PC-9 (cell line): ENCODE data around the gene LRP1B. TPM values are rescaled to one million over a fixed set of nuclear protein-coding genes. Genes with fewer than 3 reads are reported as not detected.

ENCODE experiments used
- BruUV-seq: library from RNA; stranded (reverse); fragments of 400-500 nt; replicated peaks from 2 replicates; lab custom pipeline; 2021; lab: Mats Ljungman, UMichigan
- CTCF ChIA-PET: fragments of 300-600 bp; sonication (Branson Sonifier 250); formaldehyde crosslinking; loops from one replicate; lab custom pipeline; 2022; ENCODE audit warnings: antibody characterized with exemption; lab: Charles Lee
- POLR2A ChIA-PET: fragments of 300-600 bp; sonication (Branson Sonifier 250); formaldehyde crosslinking; loops from one replicate; lab custom pipeline; 2022; ENCODE audit warnings: antibody characterized with exemption; ENCODE audit not compliant: unreplicated experiment; lab: Charles Lee
- DNase-seq, 2 experiments: peaks; one replicate each; pipeline versions ENCODE4 v3.0.0 to v3.0.0-alpha.2; 2015 to 2022; ENCODE audit warnings: mixed read lengths in 1 of 2
- H2AFZ ChIP-seq: fragments of 200-600 bp; sonication (generic); 2 replicates; pipeline ENCODE4 v1.8.1; 2017; ENCODE audit warnings: antibody characterized with exemption
- H3F3A ChIP-seq: fragments of 200-600 bp; sonication (generic); 2 replicates; pipeline ENCODE4 v1.8.1; 2017; ENCODE audit warnings: antibody characterized with exemption, mild to moderate bottlenecking, low read depth; ENCODE audit not compliant: insufficient read depth
- H3K27ac ChIP-seq: fragments of 200-600 bp; sonication (generic); 2 replicates; pipeline ENCODE4 v1.6.1; 2016; ENCODE audit warnings: mixed run types
- H3K27me3 ChIP-seq: fragments of 200-600 bp; sonication (generic); 2 replicates; pipeline ENCODE4 v1.6.1; 2016; ENCODE audit warnings: low read depth, mixed run types; ENCODE audit not compliant: insufficient read depth
- H3K36me3 ChIP-seq: fragments of 200-600 bp; sonication (generic); 2 replicates; pipeline ENCODE4 v1.6.1; 2016; ENCODE audit warnings: low read depth, mixed run types
- H3K4me1 ChIP-seq: fragments of 200-600 bp; sonication (generic); replicated peaks from 2 replicates; pipeline ENCODE4 v1.6.1; 2016; ENCODE audit warnings: mixed run types; ENCODE audit not compliant: insufficient read depth
- H3K4me2 ChIP-seq: fragments of 200-600 bp; sonication (generic); 2 replicates; pipeline ENCODE4 v1.6.1; 2017; ENCODE audit warnings: mixed run types
- H3K4me3 ChIP-seq: fragments of 200-600 bp; sonication (generic); 2 replicates; pipeline ENCODE4 v1.6.1; 2016; ENCODE audit warnings: mixed run types
- H3K79me2 ChIP-seq: fragments of 200-600 bp; sonication (generic); 2 replicates; pipeline ENCODE4 v1.6.1; 2017; ENCODE audit warnings: low read depth, mixed run types
- H3K9me2 ChIP-seq: fragments of 200-600 bp; sonication (generic); 2 replicates; pipeline ENCODE4 v1.8.1; 2017; ENCODE audit warnings: mild to moderate bottlenecking; ENCODE audit not compliant: insufficient read depth
- H3K9me3 ChIP-seq: fragments of 200-600 bp; sonication (generic); 2 replicates; pipeline ENCODE4 v1.8.1; 2016; ENCODE audit warnings: low read depth; ENCODE audit not compliant: insufficient read depth
- H4K20me1 ChIP-seq: fragments of 200-600 bp; sonication (generic); 2 replicates; pipeline ENCODE4 v1.8.1; 2017; ENCODE audit not compliant: insufficient read depth
- CTCF ChIP-seq: fragments of 200-600 bp; sonication (generic); conservative IDR thresholded peaks from 2 replicates; pipeline ENCODE4 v1.6.1; 2017; ENCODE audit warnings: mixed run types, antibody characterized with exemption, mild to moderate bottlenecking, moderate library complexity
- EZH2 ChIP-seq: fragments of 200-600 bp; sonication (generic); IDR thresholded peaks from 2 replicates; pipeline ENCODE4 v1.8.0; 2017; ENCODE audit warnings: antibody characterized with exemption, low read depth
- intact Hi-C: fragments of 100-400 bp; cut with micrococcal nuclease; formaldehyde crosslinking; loops from one replicate; pipeline ENCODE4 v1.10.0; 2022; ENCODE audit not compliant: unreplicated experiment
- total RNA-seq: library from RNA; stranded (reverse); gene quantifications from 2 replicates; pipeline ENCODE4 v1.2.3, GENCODE V29; 2021

LRP1B gene
- total RNA-seq, 1 experiment from 2014 or later: 1.7 TPM

- BruUV-seq: no TSS peak
- Histone ChIP-seq H3K27ac (no peak overlapping the region), H2AFZ (no peak overlapping the region), H3K9me3 (no peaks in the 10 kb centered on the region), H3K4me1 (no peaks in the 10 kb centered on the region), H3F3A (no peaks in the 10 kb centered on the region), H3K9me2 (no peaks in the 10 kb centered on the region), H3K36me3 (no peaks in the 10 kb centered on the region), H3K27me3 (no peaks in the 10 kb centered on the region), H3K4me3 (no peak overlapping the region), H3K4me2 (no peak overlapping the region), H4K20me1 (no peaks in the 10 kb centered on the region), H3K79me2 (no peaks in the 10 kb centered on the region)
- no peak for DNase-seq
- ChIA-PET CTCF (no interaction called here), POLR2A (no interaction called here)
- TF ChIP-seq CTCF (no peak), EZH2 (no peak)
- intact Hi-C loops: no loop called here
Observed at GRCh38 chr2:141075753-141076152, 1055.1 kb downstream of the LRP1B start.

- Histone ChIP-seq H3K36me3 (no peaks in the 10 kb centered on the region), H3F3A (no peaks in the 10 kb centered on the region), H3K79me2 (no peaks in the 10 kb centered on the region), H3K4me2 (no peak overlapping the region), H3K4me1 (no peaks in the 10 kb centered on the region), H2AFZ (no peak overlapping the region), H3K27me3 (no peaks in the 10 kb centered on the region), H3K27ac (no peak overlapping the region), H3K4me3 (no peak overlapping the region), H3K9me2 (no peaks in the 10 kb centered on the region), H4K20me1 (no peaks in the 10 kb centered on the region), H3K9me3 (no peaks in the 10 kb centered on the region)
- no TSS peak for BruUV-seq
- DNase-seq: no peak
- TF ChIP-seq EZH2 (no peak), CTCF (no peak)
- POLR2A ChIA-PET: no interaction called here
- CTCF ChIA-PET: no interaction called here
- intact Hi-C loops: no loop called here
Observed at GRCh38 chr2:141068053-141068682, 1062.6 kb downstream of the LRP1B start.

GRCh38 chr2:141065042-141065441 lies 1065.8 kb downstream of the LRP1B start:
- H3K4me1 ChIP-seq: no peaks in the 10 kb centered on the region
- H3K36me3 ChIP-seq: no peaks in the 10 kb centered on the region
- no peaks in the 10 kb centered on the region for H3K79me2 ChIP-seq
- H3K9me3 ChIP-seq: no peaks in the 10 kb centered on the region
- no peak overlapping the region for H3K4me2 ChIP-seq
- no TSS peak for BruUV-seq
- no peaks in the 10 kb centered on the region for H3F3A ChIP-seq
- H4K20me1 ChIP-seq: no peaks in the 10 kb centered on the region
- TF ChIP-seq EZH2 (no peak), CTCF (no peak)
- intact Hi-C loops: no loop called here
- no peaks in the 10 kb centered on the region for H3K27me3 ChIP-seq
- H2AFZ ChIP-seq: no peak overlapping the region
- no peak for DNase-seq
- no peak overlapping the region for H3K27ac ChIP-seq
- no peaks in the 10 kb centered on the region for H3K9me2 ChIP-seq
- ChIA-PET POLR2A (interaction anchor here (0.6 kb wide), 1 partner anchor 7 kb away, joined by 3 read pairs; no protein-coding TSS in a partner anchor), CTCF (no interaction called here)
- no peak overlapping the region for H3K4me3 ChIP-seq
